ENCODE results near the gene SLC39A11.

GRCh38 chr17:72977771-72978417 is 114.6 kb downstream of the SLC39A11 start:
- TF ChIP-seq, protein P1, sequence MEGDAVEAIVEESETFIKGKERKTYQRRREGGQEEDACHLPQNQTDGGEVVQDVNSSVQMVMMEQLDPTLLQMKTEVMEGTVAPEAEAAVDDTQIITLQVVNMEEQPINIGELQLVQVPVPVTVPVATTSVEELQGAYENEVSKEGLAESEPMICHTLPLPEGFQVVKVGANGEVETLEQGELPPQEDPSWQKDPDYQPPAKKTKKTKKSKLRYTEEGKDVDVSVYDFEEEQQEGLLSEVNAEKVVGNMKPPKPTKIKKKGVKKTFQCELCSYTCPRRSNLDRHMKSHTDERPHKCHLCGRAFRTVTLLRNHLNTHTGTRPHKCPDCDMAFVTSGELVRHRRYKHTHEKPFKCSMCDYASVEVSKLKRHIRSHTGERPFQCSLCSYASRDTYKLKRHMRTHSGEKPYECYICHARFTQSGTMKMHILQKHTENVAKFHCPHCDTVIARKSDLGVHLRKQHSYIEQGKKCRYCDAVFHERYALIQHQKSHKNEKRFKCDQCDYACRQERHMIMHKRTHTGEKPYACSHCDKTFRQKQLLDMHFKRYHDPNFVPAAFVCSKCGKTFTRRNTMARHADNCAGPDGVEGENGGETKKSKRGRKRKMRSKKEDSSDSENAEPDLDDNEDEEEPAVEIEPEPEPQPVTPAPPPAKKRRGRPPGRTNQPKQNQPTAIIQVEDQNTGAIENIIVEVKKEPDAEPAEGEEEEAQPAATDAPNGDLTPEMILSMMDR (conservative IDR thresholded peaks at IDR 0.05; ENCODE audit: low read length), result no peak
- no peak for TF ChIP-seq EZH2phosphoT487 (IDR thresholded peaks at IDR 0.05; ENCODE audit: borderline replicate concordance, low read depth, low read length)

All from OCI-LY7 (cell line).